Mucosa of descending colon (tissue), 3 donors: ENCODE data around the gene NTN4. TPM values are rescaled to one million over a fixed set of nuclear protein-coding genes. Genes with fewer than 3 reads are reported as not detected.

Source experiments
- ATAC-seq: fragments of 200-7000 bp; cut with Tn5 transposase; one replicate; pipeline ENCODE4 v1.9.1; 2020; ENCODE audit warnings: mild to moderate bottlenecking, moderate library complexity
- DNase-seq, 3 donors: peaks; one replicate each; pipeline ENCODE4 v3.0.0-alpha.2; 2020
- H3K36me3 ChIP-seq: fragments of 200-600 bp; one replicate; pipeline ENCODE4 v1.8.0; 2021; ENCODE audit warnings: low read depth, mild to moderate bottlenecking
- H3K4me1 ChIP-seq: fragments of 200-600 bp; one replicate; pipeline ENCODE4 v1.8.0; 2021; ENCODE audit warnings: low read depth, mild to moderate bottlenecking
- H3K4me3 ChIP-seq: fragments of 200-600 bp; one replicate; pipeline ENCODE4 v1.8.0; 2021; ENCODE audit warnings: mild to moderate bottlenecking
- H3K9me3 ChIP-seq: fragments of 200-600 bp; one replicate; pipeline ENCODE4 v1.8.0; 2021; ENCODE audit warnings: mild to moderate bottlenecking
- intact Hi-C, 2 donors: fragments of 100-400 bp; cut with DNase I in 1 of 2; cut with micrococcal nuclease in 1 of 2; formaldehyde crosslinking; loops; one replicate each; pipeline versions ENCODE4 v1.11.0 to v1.11.1; 2022; cut with DNase I, micrococcal nuclease
- long read RNA-seq, 2 donors: library from polyadenylated mRNA; unstranded; transcript quantifications; one replicate each; pipeline ENCODE4 v2.0.0, GENCODE V29; 2019 to 2021
- total RNA-seq, 3 donors: library from RNA; stranded (reverse); fragmentation: NEBNext Ultra II Directional in 2 of 3; extraction: Animal tissue kit (Norgen Biotek cat#: 25700) in 2 of 3; gene quantifications; one replicate each; pipeline versions ENCODE4 v1.2.1 to v1.2.4, GENCODE V29; 2021 to 2023
- TF ChIP-seq, protein P1 (sequence below): fragments of 200-600 bp; IDR thresholded peaks from one replicate; pipeline ENCODE4 v1.8.0; 2022; ENCODE audit warnings: antibody characterized with exemption, mild to moderate bottlenecking
- donor health status: DM: no; HTN: no; CAD: no; lungs with moderate emphysema.
- donor health status: DM: no; HTN: no; CAD: no.
- donor health status: DM: no; HTN: yes; CAD: no.

NTN4 gene
- 10 to 100 TPM; 15.9 to 34.7 (median 19.8) TPM for total RNA-seq
- long read RNA-seq, donor 1, transcript NTN4-201 (10 exons, 3,615 nt): major isoform, 33 of 37 reads
- long read RNA-seq, donor 1, partial matches to known transcripts: 2 of 37 reads
- long read RNA-seq, donor 1, other reads (novel, unspliced or antisense): 1 of 37 reads
- long read RNA-seq, donor 2: 0 reads

DNA sequence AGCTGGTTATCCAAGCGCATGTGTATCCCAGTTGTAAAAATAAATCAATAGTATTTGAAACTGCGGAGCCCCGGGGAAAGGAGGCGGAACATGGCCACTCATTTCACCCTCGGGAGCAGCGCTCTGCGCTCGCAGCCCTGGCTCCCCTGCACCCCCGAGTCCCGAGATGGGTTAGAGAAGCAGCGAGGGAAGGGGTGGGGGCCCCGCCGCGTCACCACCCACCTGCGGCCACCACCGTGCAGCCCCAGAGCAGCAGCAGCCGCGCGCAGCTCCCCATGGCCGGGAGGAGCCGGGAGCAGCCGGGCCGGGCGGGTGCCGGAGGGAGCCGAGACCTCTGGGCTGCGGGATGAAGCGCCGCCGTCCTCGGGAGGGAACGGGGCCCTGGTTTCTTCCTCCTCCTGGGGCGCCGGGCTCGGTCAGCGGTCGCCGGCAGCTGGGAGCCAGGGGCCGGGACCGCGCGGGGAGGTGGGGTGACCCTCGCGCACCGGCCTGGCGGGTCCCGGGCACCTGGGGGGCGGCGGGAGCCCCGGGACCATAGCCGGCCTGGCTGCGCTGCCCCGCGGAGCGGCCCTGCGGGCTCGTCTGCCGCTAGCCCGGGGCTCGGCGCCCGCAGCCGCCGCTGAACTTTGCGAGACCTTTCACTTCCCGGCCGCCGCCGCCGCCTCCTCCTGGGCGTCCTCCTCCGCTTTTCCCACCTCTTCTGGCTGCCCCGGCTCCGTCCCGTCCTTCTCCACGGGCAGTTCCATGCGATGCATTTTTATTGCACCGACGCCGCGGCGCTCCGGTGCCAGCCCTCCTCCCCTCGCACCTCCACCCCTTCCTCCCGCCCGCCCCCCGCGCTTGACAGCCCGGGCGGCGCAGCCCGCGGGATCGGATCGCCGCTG lies at the start of gene NTN4:
NTN4 (minus strand) TSS at position 732 of the 884 bp plus-strand sequence; CDS start at position 277, 455 bp downstream.
- H3K4me1 ChIP-seq: no peaks in the 10 kb centered on the region
- no peaks in the 10 kb centered on the region for H3K9me3 ChIP-seq
- DNase-seq: peak; percentile 66 to 79 (median 72)
- intact Hi-C loops: no loop called here
- no peaks in the 10 kb centered on the region for H3K36me3 ChIP-seq
- TF ChIP-seq, protein P1, sequence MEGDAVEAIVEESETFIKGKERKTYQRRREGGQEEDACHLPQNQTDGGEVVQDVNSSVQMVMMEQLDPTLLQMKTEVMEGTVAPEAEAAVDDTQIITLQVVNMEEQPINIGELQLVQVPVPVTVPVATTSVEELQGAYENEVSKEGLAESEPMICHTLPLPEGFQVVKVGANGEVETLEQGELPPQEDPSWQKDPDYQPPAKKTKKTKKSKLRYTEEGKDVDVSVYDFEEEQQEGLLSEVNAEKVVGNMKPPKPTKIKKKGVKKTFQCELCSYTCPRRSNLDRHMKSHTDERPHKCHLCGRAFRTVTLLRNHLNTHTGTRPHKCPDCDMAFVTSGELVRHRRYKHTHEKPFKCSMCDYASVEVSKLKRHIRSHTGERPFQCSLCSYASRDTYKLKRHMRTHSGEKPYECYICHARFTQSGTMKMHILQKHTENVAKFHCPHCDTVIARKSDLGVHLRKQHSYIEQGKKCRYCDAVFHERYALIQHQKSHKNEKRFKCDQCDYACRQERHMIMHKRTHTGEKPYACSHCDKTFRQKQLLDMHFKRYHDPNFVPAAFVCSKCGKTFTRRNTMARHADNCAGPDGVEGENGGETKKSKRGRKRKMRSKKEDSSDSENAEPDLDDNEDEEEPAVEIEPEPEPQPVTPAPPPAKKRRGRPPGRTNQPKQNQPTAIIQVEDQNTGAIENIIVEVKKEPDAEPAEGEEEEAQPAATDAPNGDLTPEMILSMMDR: no peak
- peak; percentile 74 for ATAC-seq
- peak within 1 kb of the TSS; percentile 56 for H3K4me3 ChIP-seq

DNA sequence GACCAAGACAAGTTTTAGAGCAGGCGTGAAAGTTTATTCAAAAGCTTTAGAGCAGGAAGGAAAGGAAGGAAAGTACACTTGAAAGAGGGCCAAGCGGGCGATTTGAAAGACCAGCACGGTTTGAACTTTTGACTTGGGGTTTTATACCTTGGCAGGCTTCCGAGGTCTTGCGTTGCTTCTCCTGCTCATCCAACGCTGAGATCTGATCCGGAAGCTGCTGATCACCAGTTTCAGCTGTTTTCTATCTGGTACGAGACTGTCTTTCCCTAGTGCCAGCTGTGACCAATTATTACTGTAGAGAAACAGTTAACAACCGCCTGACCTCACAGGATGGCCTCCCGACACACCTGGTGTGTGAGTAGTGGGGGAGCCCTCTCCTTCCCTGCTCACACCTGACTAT lies 47.6 kb upstream of the NTN4 start:
- TF ChIP-seq, protein P1: no peak
- ATAC-seq: peak; percentile 81
- intact Hi-C loops: no loop called here
- H3K9me3 ChIP-seq: no peaks in the 10 kb centered on the region
- DNase-seq: peak in 2 of 3 donors; percentile 44 to 85
- peaks cover 15% of the 10 kb centered on the region for H3K4me1 ChIP-seq
- no peaks in the 10 kb centered on the region for H3K36me3 ChIP-seq
- H3K4me3 ChIP-seq: no peak overlapping the region

DNA sequence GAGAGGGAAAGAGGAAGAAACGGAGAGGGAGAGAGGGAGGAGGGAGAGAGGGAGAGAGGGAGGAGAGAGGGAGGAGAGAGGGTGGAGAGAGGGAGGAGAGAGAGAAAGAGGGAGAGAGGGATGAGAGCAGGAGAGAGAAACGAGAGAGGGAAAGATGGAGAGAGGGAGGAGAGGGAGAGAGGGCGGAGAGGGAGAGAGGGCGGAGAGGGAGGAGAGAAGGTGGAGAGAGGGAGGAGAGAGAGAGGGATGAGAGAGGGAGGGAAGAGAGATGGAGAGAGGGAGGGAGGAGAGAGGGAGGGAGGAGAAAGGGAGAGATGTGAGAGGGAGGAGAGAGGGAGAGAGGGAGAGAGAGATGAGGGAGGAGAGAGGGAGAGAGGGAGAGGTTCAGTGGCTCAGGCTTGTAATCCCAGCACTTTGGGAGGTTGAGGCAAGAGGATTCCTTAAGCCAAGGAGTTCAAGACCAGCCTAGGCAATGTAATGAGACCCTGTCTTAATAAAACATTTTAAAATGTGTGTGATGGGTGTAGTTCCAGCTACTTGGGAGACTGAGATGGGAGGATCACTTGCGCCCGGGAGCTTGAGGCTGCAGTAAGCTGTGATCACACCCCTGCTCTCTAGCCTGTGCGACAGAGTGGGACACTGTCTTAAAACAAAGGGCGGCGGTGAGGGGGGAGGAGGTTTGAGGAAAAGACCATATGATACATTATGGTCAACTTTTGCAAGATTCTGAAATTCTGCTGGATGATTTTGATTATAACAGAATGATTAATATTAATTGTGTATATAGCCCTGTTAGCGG lies 46.9 kb upstream of the NTN4 start:
- TF ChIP-seq, protein P1: no peak
- H3K36me3 ChIP-seq: no peaks in the 10 kb centered on the region
- intact Hi-C loops: no loop called here
- DNase-seq (no peak), ATAC-seq (peak; percentile 48)
- H3K4me1 ChIP-seq: peaks cover 15% of the 10 kb centered on the region
- no peak overlapping the region for H3K4me3 ChIP-seq
- no peaks in the 10 kb centered on the region for H3K9me3 ChIP-seq

DNA sequence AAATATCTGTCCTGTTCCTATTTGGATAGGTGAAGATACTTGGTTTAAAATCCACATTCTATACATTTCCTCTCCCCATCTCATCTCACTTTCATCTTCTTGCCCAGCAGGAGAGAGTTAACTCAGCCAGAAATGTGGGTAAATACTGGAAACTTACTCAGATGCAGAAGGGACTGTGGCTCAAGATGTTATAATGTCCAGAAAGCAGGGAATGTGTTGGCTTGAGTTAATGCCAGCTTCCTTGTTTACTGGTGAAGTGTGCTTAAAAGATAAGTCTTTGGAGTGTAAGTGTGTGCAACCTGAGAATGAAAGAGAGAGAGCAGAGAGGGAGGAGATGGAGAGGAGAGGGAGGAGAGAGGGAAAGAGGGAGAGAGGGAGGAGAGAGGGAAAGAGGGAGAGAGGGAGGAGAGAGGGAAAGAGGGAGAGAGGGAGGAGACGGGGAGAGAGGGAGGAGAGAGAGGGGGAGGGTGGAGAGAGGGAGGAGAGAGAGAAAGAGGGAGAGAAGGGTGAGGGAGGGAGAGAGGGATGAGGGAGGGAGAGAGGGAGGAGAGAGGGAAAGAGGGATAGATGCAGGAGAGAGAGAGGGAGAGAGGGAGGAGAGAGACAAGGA lies 46.2 kb upstream of the NTN4 start:
- TF ChIP-seq, protein P1: no peak
- peak; percentile 65 for ATAC-seq
- no peak overlapping the region for H3K4me3 ChIP-seq
- no peaks in the 10 kb centered on the region for H3K9me3 ChIP-seq
- H3K36me3 ChIP-seq: no peaks in the 10 kb centered on the region
- peaks cover 15% of the 10 kb centered on the region for H3K4me1 ChIP-seq
- DNase-seq: peak in 1 of 3 donors; percentile 23
- intact Hi-C loops: no loop called here

DNA sequence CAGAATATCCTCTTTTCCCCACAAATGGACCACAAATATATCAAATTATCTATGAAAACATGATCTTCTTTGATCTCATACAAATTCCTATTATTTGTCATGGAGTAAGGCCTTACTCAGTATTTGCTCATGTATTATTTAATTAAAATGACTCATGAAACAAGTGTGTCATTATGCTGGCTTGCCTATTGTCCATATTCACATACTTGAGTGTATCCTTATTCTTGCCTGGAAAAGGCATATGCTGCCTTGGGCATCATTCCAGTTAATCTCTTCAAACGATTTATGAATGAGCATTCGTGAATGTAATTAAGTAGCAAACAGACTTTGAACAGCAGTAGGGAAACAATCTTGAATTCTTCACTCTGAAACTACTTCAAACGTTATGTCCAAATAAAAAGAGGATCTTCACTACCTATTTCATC lies 45.6 kb upstream of the NTN4 start:
- H3K4me1 ChIP-seq: peaks cover 15% of the 10 kb centered on the region
- H3K4me3 ChIP-seq: no peak overlapping the region
- H3K9me3 ChIP-seq: no peaks in the 10 kb centered on the region
- no peaks in the 10 kb centered on the region for H3K36me3 ChIP-seq
- intact Hi-C loops: no loop called here
- TF ChIP-seq, protein P1: no peak
- ATAC-seq: no peak
- DNase-seq: no peak
